ENCODE data around the gene PSMD3.
"Not testable (repeated sequence)": the region's sequence is repeated elsewhere in the genome, so short reads cannot be mapped to it uniquely, and the experiment has no call there.

PSMD3 gene

GRCh38 chr17:39948489-39948828, 32.1 kb upstream of the PSMD3 start:
- not testable (repeated sequence) for H3K36me3 ChIP-seq (ENCODE audit: control insufficient read depth, insufficient read depth, low read length); H3K27ac ChIP-seq (ENCODE audit: low read depth, low read length); H3K4me1 ChIP-seq (ENCODE audit: control insufficient read depth, insufficient read depth, low read length); H3K4me3 ChIP-seq (ENCODE audit: low read length); H3K9ac ChIP-seq (ENCODE audit: low read length); H3K27me3 ChIP-seq (ENCODE audit: control insufficient read depth, insufficient read depth, low read length)

DNA sequence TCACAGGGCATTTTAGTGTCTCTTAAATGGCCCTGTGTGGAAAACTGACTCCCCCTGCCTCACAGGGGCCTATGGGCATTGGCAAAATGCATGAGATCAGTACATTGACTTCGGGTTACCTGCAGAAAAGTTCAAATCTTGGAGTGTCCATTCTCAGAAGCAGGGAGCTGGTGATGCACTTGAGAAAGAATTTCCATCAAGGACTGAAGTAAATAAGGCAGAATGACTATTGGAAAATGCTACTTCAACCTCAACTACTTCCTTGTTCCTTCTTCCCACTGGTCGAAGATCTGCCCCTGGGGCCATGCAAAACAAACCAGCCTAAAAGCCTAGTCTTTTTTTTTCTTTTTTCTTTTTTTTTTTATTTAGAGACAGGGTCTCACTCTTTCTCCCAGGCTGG, 31.6 kb upstream of the PSMD3 start:
- Histone ChIP-seq H3K4me1 (ENCODE audit: control insufficient read depth, insufficient read depth, low read length) (peaks cover 5% of the 10 kb centered on the region), H3K4me3 (ENCODE audit: low read length) (no peak overlapping the region), H3K9ac (ENCODE audit: low read length) (no peak overlapping the region), H3K36me3 (ENCODE audit: control insufficient read depth, insufficient read depth, low read length) (no peaks in the 10 kb centered on the region), H3K27ac (ENCODE audit: low read depth, low read length) (no peak overlapping the region), H3K27me3 (ENCODE audit: control insufficient read depth, insufficient read depth, low read length) (no peaks in the 10 kb centered on the region)

DNA sequence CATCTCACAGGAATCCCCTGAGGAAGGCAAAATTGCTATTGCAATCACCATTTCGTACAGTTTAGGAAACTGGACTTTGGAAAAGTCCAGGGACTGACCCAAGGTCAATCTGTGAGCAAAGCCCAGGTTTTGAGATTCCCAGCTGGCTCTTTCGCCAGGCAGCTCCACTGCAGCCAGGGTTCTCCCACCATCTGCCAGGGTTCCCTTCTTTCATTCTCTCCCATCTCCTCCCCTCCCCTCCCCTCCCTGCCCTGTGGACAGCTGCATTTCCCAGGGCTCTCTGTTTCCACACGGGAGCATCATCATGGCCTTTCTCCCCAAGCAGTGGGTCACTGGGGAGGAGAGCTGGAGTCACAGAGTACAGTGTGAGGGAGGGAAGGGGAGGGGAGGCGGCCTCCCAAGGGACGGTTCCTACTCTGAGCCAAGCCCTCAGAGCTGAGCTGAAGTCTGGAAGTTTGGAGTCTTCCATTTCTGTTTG, 29.7 kb upstream of the PSMD3 start:
- Histone ChIP-seq H3K36me3 (ENCODE audit: control insufficient read depth, insufficient read depth, low read length) (no peaks in the 10 kb centered on the region), H3K27me3 (ENCODE audit: control insufficient read depth, insufficient read depth, low read length) (no peaks in the 10 kb centered on the region), H3K27ac (ENCODE audit: low read depth, low read length) (no peak overlapping the region), H3K9ac (ENCODE audit: low read length) (no peak overlapping the region), H3K4me3 (ENCODE audit: low read length) (no peak overlapping the region), H3K4me1 (ENCODE audit: control insufficient read depth, insufficient read depth, low read length) (peaks cover 5% of the 10 kb centered on the region)

GRCh38 chr17:39951924-39952679, 28.5 kb upstream of the PSMD3 start:
- Histone ChIP-seq H3K27me3 (ENCODE audit: control insufficient read depth, insufficient read depth, low read length) (no peaks in the 10 kb centered on the region), H3K36me3 (ENCODE audit: control insufficient read depth, insufficient read depth, low read length) (no peaks in the 10 kb centered on the region), H3K4me1 (ENCODE audit: control insufficient read depth, insufficient read depth, low read length) (peaks cover 5% of the 10 kb centered on the region), H3K9ac (ENCODE audit: low read length) (peak overlapping the region; percentile 87), H3K4me3 (ENCODE audit: low read length) (peak overlapping the region; percentile 81), H3K27ac (ENCODE audit: low read depth, low read length) (no peak overlapping the region)

GRCh38 chr17:39952680-39953470, 27.7 kb upstream of the PSMD3 start:
- Histone ChIP-seq H3K27ac (ENCODE audit: low read depth, low read length) (peak overlapping the region; percentile 48), H3K4me1 (ENCODE audit: control insufficient read depth, insufficient read depth, low read length) (peaks cover 5% of the 10 kb centered on the region), H3K27me3 (ENCODE audit: control insufficient read depth, insufficient read depth, low read length) (no peaks in the 10 kb centered on the region), H3K9ac (ENCODE audit: low read length) (peak overlapping the region; percentile 87), H3K36me3 (ENCODE audit: control insufficient read depth, insufficient read depth, low read length) (no peaks in the 10 kb centered on the region), H3K4me3 (ENCODE audit: low read length) (peak overlapping the region; percentile 81)

- Histone ChIP-seq H3K36me3 (ENCODE audit: control insufficient read depth, insufficient read depth, low read length) (no peaks in the 10 kb centered on the region), H3K27me3 (ENCODE audit: control insufficient read depth, insufficient read depth, low read length) (no peaks in the 10 kb centered on the region), H3K4me1 (ENCODE audit: control insufficient read depth, insufficient read depth, low read length) (peaks cover 5% of the 10 kb centered on the region), H3K27ac (ENCODE audit: low read depth, low read length) (peak overlapping the region; percentile 48), H3K4me3 (ENCODE audit: low read length) (peak overlapping the region; percentile 72), H3K9ac (ENCODE audit: low read length) (peak overlapping the region; percentile 40)
Measured at GRCh38 chr17:39953471-39953888, 27.1 kb upstream of the PSMD3 start.

DNA sequence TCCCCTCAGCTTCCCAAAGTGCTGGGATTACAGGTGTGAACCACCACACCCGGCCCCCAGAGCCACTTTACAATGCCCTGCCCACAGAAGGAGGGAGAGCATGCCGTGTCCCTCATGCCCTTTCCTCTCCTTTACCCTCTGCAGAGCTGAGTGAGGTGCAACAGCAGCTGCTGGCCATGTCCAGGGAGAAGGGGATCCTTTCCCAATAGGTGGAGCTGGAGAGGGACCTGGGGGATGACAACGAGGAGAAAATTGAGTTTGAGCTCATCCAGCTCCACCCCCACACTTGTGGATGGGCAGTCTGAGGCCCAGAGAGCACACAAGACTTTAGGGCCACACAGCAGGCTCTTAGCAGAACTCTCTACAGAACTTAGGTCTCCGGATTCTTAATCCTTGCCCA, 25.7 kb upstream of the PSMD3 start:
- Histone ChIP-seq H3K36me3 (ENCODE audit: control insufficient read depth, insufficient read depth, low read length) (no peaks in the 10 kb centered on the region), H3K27ac (ENCODE audit: low read depth, low read length) (no peak overlapping the region), H3K9ac (ENCODE audit: low read length) (no peak overlapping the region), H3K27me3 (ENCODE audit: control insufficient read depth, insufficient read depth, low read length) (no peaks in the 10 kb centered on the region), H3K4me1 (ENCODE audit: control insufficient read depth, insufficient read depth, low read length) (peaks cover 5% of the 10 kb centered on the region), H3K4me3 (ENCODE audit: low read length) (no peak overlapping the region)

- Histone ChIP-seq H3K27ac (ENCODE audit: low read depth, low read length) (no peak overlapping the region), H3K27me3 (ENCODE audit: control insufficient read depth, insufficient read depth, low read length) (no peaks in the 10 kb centered on the region), H3K36me3 (ENCODE audit: control insufficient read depth, insufficient read depth, low read length) (no peaks in the 10 kb centered on the region), H3K4me3 (ENCODE audit: low read length) (no peak overlapping the region), H3K4me1 (ENCODE audit: control insufficient read depth, insufficient read depth, low read length) (peaks cover 5% of the 10 kb centered on the region), H3K9ac (ENCODE audit: low read length) (no peak overlapping the region)
Measured at GRCh38 chr17:39955726-39956225, 24.8 kb upstream of the PSMD3 start.

GRCh38 chr17:39960524-39961041, 20.0 kb upstream of the PSMD3 start:
- Histone ChIP-seq H3K36me3 (ENCODE audit: control insufficient read depth, insufficient read depth, low read length) (no peaks in the 10 kb centered on the region), H3K4me3 (ENCODE audit: low read length) (no peak overlapping the region), H3K27me3 (ENCODE audit: control insufficient read depth, insufficient read depth, low read length) (no peaks in the 10 kb centered on the region), H3K27ac (ENCODE audit: low read depth, low read length) (no peak overlapping the region), H3K9ac (ENCODE audit: low read length) (no peak overlapping the region), H3K4me1 (ENCODE audit: control insufficient read depth, insufficient read depth, low read length) (no peaks in the 10 kb centered on the region)

DNA sequence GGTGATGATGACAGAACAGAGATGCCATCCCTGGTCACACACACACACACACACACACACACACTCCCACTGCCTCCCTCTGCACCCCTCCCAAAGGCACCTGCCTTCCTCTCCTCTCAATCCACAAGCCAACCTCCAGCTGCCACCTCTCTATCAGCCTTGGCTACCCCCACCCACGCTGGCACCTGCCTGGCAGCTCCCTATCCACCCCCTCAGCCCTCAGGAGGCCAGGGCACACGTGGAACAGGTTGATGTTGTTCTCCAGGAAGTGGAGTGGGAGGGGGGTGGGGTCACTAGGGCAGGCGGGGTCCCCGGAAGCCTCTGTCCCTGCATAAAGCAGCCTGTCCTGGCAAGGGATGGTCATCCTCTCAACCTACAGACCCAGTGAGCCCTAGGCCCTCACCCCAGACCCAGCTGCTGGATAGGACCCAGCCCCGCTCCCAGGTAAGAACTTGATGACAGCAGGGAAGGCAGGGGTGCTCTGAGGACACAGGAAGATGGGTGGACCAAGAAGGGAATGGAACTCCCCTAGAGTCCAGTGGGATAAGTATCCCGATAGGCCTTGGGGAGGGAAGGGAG, 17.9 kb upstream of the PSMD3 start, which contains the start of gene GSDMA:
Gene GSDMA (plus strand): TSS at position 363 of the 579 bp plus-strand sequence. CDS start 2,684 bp downstream, outside the sequence.
- Histone ChIP-seq H3K36me3 (ENCODE audit: control insufficient read depth, insufficient read depth, low read length) (no peaks in the 10 kb centered on the region), H3K9ac (ENCODE audit: low read length) (no peak within 1 kb of the TSS), H3K27me3 (ENCODE audit: control insufficient read depth, insufficient read depth, low read length) (no peaks in the 10 kb centered on the region), H3K4me1 (ENCODE audit: control insufficient read depth, insufficient read depth, low read length) (no peaks in the 10 kb centered on the region), H3K27ac (ENCODE audit: low read depth, low read length) (no peak within 1 kb of the TSS), H3K4me3 (ENCODE audit: low read length) (no peak within 1 kb of the TSS)

DNA sequence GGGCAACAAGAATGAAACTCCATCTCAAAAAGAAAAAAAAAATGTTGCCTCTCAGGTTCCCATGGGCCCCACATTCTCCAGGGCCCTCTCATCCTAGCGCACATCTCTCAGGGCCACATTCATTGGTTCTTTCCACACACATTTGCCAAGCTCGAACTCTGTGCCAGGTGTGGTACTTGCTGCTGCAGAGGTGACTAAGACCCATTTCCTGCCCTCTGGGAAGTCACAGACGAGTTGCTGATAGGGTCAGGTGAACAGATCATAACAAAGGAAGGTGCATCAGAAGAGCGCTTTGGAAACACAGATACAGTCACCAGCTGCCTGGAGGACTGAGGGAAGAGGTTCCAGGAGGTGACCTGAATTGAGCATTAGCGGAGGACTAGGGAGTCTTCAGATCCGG, 16.8 kb upstream of the PSMD3 start:
- Histone ChIP-seq H3K4me3 (ENCODE audit: low read length) (no peak overlapping the region), H3K27ac (ENCODE audit: low read depth, low read length) (no peak overlapping the region), H3K9ac (ENCODE audit: low read length) (no peak overlapping the region), H3K27me3 (ENCODE audit: control insufficient read depth, insufficient read depth, low read length) (no peaks in the 10 kb centered on the region), H3K36me3 (ENCODE audit: control insufficient read depth, insufficient read depth, low read length) (no peaks in the 10 kb centered on the region), H3K4me1 (ENCODE audit: control insufficient read depth, insufficient read depth, low read length) (no peaks in the 10 kb centered on the region)

DNA sequence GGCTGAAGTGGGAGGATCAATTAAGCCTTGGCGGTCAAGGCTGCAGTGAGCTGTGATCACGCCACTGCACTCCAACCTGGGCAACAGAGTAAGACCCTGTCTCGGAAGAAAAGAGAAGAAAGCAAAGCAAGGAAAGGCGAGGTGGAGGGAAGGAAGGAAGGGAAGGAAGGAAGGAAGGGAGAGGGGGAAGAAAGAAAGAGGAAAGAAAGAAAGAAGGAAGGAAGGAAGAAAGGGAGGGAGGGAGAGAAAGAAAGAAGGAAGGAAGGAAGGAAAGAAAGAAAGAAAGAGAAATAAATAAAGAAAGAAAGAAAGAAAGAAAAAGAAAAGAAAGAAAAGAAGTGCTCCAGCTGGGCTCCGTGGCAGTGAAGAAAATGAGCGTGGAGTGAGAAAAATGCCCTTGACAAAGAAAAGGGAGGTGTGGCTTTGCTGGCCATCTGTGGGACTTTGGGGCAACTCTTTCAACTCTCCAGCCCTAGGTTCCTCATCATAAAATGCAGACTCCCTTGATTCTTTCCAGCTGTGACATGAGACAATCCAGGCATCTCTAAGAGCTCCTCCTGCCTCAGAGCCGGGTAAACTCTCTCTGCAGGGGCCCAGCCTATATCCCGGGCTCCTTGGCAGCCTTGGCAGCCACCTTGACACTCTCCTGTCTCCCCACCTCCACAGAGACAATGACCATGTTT, 15.4 kb upstream of the PSMD3 start:
- Histone ChIP-seq H3K36me3 (ENCODE audit: control insufficient read depth, insufficient read depth, low read length) (no peaks in the 10 kb centered on the region), H3K27me3 (ENCODE audit: control insufficient read depth, insufficient read depth, low read length) (no peaks in the 10 kb centered on the region), H3K4me3 (ENCODE audit: low read length) (no peak overlapping the region), H3K4me1 (ENCODE audit: control insufficient read depth, insufficient read depth, low read length) (no peaks in the 10 kb centered on the region), H3K27ac (ENCODE audit: low read depth, low read length) (no peak overlapping the region), H3K9ac (ENCODE audit: low read length) (no peak overlapping the region)
